ENCODE results near the gene RBM24.

DNA sequence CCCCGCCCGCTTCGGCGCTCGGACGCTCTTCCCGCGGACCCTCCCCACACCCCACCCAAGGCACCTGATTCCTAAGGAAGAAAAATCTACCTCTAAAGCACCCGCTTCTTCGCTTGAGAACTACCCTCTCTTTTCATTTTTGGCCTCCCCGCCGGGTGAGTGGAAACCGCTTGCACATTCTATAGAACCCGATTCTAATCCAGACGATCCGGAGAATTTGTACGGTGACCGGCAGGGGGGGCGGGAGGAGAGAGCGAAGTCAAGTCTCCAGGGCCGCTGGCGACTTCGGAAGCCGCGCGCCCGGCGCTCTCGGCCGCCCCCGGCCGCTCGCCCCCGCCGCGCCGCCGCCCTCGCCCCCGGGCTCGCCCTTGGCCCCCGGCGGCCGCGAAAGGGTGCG, at the start of gene RBM24:
- TF ChIP-seq, protein P1, sequence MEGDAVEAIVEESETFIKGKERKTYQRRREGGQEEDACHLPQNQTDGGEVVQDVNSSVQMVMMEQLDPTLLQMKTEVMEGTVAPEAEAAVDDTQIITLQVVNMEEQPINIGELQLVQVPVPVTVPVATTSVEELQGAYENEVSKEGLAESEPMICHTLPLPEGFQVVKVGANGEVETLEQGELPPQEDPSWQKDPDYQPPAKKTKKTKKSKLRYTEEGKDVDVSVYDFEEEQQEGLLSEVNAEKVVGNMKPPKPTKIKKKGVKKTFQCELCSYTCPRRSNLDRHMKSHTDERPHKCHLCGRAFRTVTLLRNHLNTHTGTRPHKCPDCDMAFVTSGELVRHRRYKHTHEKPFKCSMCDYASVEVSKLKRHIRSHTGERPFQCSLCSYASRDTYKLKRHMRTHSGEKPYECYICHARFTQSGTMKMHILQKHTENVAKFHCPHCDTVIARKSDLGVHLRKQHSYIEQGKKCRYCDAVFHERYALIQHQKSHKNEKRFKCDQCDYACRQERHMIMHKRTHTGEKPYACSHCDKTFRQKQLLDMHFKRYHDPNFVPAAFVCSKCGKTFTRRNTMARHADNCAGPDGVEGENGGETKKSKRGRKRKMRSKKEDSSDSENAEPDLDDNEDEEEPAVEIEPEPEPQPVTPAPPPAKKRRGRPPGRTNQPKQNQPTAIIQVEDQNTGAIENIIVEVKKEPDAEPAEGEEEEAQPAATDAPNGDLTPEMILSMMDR (IDR thresholded peaks at IDR 0.05), result no peak
- no peak for TF ChIP-seq POLR2AphosphoS5 (IDR thresholded peaks at IDR 0.05)
- no peak for TF ChIP-seq EP300 (IDR thresholded peaks at IDR 0.05)

Measured in suprapubic skin (tissue), 4 donors.